OCI-LY7 (cell line): ENCODE measurements around the gene STIM1.

Source experiments
- EZH2phosphoT487 ChIP-seq: fragments of 200-600 bp; sonication (generic); IDR thresholded peaks from 2 replicates; pipeline ENCODE4 v1.6.1; 2018; ENCODE audit warnings: low read depth, borderline replicate concordance, mild to moderate bottlenecking, mixed run types, antibody characterized with exemption, low read length, moderate library complexity, mixed read lengths
- TF ChIP-seq, protein P1 (sequence below): fragments of 200-600 bp; sonication (generic); conservative IDR thresholded peaks from 2 replicates; pipeline ENCODE4 v1.5.1; 2014; ENCODE audit warnings: mild to moderate bottlenecking, antibody characterized with exemption, low read length, moderate library complexity, mixed read lengths

DNA sequence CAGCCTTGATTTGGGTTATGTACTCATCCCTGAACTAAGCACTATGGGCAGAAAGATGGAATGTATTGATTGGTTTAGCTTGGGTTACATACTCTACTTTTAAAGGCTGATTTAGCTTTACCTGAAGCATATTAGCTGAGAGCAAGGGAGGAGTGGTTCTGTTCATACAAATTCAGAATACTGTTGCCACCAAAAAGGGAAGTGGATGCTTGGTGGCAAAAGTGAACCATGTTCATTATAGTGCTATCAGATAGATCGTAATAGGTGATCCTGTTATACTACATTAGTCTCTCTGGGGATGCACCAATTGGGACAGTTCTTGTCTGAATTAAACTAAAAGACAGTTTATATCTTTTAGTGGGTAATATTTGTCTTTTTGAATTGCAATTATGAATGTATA lies 194.7 kb downstream of the STIM1 start:
- TF ChIP-seq EZH2phosphoT487 = no peak
- TF ChIP-seq, protein P1, sequence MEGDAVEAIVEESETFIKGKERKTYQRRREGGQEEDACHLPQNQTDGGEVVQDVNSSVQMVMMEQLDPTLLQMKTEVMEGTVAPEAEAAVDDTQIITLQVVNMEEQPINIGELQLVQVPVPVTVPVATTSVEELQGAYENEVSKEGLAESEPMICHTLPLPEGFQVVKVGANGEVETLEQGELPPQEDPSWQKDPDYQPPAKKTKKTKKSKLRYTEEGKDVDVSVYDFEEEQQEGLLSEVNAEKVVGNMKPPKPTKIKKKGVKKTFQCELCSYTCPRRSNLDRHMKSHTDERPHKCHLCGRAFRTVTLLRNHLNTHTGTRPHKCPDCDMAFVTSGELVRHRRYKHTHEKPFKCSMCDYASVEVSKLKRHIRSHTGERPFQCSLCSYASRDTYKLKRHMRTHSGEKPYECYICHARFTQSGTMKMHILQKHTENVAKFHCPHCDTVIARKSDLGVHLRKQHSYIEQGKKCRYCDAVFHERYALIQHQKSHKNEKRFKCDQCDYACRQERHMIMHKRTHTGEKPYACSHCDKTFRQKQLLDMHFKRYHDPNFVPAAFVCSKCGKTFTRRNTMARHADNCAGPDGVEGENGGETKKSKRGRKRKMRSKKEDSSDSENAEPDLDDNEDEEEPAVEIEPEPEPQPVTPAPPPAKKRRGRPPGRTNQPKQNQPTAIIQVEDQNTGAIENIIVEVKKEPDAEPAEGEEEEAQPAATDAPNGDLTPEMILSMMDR = no peak
